ENCODE data around the gene VPS16.

DNA sequence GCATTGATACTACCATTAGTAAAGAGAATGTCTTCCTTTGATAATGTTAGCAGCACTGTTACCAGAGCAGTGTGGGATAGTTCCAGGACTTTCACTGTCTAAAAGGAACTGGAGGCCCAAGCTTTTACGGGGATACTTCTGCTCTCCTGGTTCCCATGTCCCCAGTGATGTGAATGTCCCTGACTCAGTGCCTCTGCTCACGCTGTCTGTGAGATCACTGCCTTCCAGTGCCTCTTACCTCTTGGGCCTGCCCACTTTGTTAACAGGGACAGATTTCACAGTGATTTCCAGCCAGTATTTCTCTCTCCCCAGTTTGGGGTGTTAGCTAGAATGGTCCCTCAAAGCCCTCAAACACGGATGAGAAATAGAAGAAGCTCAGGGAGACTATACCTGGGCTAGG lies 47.2 kb downstream of the VPS16 start:
- TF ChIP-seq, protein P1, sequence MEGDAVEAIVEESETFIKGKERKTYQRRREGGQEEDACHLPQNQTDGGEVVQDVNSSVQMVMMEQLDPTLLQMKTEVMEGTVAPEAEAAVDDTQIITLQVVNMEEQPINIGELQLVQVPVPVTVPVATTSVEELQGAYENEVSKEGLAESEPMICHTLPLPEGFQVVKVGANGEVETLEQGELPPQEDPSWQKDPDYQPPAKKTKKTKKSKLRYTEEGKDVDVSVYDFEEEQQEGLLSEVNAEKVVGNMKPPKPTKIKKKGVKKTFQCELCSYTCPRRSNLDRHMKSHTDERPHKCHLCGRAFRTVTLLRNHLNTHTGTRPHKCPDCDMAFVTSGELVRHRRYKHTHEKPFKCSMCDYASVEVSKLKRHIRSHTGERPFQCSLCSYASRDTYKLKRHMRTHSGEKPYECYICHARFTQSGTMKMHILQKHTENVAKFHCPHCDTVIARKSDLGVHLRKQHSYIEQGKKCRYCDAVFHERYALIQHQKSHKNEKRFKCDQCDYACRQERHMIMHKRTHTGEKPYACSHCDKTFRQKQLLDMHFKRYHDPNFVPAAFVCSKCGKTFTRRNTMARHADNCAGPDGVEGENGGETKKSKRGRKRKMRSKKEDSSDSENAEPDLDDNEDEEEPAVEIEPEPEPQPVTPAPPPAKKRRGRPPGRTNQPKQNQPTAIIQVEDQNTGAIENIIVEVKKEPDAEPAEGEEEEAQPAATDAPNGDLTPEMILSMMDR (IDR thresholded peaks at IDR 0.05; ENCODE audit: low read depth, low read length, missing input control) = no peak
- TF ChIP-seq, protein P2, sequence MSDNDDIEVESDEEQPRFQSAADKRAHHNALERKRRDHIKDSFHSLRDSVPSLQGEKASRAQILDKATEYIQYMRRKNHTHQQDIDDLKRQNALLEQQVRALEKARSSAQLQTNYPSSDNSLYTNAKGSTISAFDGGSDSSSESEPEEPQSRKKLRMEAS (IDR thresholded peaks at IDR 0.05) = no peak
- TF ChIP-seq, protein P3, sequence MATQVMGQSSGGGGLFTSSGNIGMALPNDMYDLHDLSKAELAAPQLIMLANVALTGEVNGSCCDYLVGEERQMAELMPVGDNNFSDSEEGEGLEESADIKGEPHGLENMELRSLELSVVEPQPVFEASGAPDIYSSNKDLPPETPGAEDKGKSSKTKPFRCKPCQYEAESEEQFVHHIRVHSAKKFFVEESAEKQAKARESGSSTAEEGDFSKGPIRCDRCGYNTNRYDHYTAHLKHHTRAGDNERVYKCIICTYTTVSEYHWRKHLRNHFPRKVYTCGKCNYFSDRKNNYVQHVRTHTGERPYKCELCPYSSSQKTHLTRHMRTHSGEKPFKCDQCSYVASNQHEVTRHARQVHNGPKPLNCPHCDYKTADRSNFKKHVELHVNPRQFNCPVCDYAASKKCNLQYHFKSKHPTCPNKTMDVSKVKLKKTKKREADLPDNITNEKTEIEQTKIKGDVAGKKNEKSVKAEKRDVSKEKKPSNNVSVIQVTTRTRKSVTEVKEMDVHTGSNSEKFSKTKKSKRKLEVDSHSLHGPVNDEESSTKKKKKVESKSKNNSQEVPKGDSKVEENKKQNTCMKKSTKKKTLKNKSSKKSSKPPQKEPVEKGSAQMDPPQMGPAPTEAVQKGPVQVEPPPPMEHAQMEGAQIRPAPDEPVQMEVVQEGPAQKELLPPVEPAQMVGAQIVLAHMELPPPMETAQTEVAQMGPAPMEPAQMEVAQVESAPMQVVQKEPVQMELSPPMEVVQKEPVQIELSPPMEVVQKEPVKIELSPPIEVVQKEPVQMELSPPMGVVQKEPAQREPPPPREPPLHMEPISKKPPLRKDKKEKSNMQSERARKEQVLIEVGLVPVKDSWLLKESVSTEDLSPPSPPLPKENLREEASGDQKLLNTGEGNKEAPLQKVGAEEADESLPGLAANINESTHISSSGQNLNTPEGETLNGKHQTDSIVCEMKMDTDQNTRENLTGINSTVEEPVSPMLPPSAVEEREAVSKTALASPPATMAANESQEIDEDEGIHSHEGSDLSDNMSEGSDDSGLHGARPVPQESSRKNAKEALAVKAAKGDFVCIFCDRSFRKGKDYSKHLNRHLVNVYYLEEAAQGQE (IDR thresholded peaks at IDR 0.05) = no peak
- TF ChIP-seq FOXA1 (IDR thresholded peaks at IDR 0.05) = no peak
- TF ChIP-seq GABPA (IDR thresholded peaks at IDR 0.05 in 1 of 2, conservative IDR thresholded peaks at IDR 0.05 in 1 of 2) = no peak
- TF ChIP-seq TAF1 (conservative IDR thresholded peaks at IDR 0.05) = no peak
- TF ChIP-seq JUND (IDR thresholded peaks at IDR 0.05) = no peak
- TF ChIP-seq, protein P4, sequence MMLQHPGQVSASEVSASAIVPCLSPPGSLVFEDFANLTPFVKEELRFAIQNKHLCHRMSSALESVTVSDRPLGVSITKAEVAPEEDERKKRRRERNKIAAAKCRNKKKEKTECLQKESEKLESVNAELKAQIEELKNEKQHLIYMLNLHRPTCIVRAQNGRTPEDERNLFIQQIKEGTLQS (IDR thresholded peaks at IDR 0.05) = no peak
- no peak for TF ChIP-seq EGR1 (IDR thresholded peaks at IDR 0.05; ENCODE audit: low read depth in 2 of 2)
